ENCODE results near the gene LCN12. TPM values are rescaled to one million over a fixed set of nuclear protein-coding genes. Genes with fewer than 3 reads are reported as not detected.

The LCN12 gene
- total RNA-seq, 6 experiments from 2014 or later = 2.7 to 36.4 (median 20.3) TPM

DNA sequence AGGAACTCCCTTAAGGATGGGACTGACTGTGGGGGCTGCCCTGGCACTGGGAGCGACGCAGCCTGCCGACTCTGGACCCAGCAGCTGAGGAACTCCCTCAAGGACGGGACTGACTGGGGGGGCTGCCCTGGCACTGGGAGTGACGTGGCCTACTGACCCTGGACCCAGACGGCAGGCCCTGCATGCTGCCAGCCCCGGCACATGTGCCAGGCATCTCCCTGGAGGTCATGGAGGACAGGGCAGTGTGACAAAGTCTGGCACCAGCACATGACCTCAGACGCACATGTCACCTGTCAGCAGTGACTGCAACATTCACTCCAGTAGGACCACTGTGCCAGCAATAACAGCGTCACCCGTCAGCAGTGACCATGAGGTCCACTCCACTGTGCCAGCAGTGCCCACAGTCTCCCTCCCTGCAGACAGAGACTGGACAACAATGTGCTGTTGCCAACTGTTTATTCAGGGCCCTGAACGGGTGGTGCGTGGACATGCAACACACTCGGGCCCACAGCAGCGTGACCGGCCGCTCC lies 12.0 kb upstream of the LCN12 start:
- Histone ChIP-seq H3K27me3 (no peaks in the 10 kb centered on the region), H3K27ac (peak overlapping the region; percentile 74 to 98 (median 93)), H3K9me3 (no peaks in the 10 kb centered on the region), H3K4me3 (peak overlapping the region in 1 of 3 donors; percentile 22), H3K4me1 (peaks cover 0 to 51% (median 25%) of the 10 kb centered on the region in 4 donors), H3K36me3 (peaks cover 6 to 24% (median 22%) of the 10 kb centered on the region in 4 donors)
- DNase-seq = peak; percentile 88 to 97 (median 96)
- intact Hi-C loops (cut with DNase I) = loop anchor here (10.0 kb wide), 2 partner anchors 55 to 95 kb away; partner anchors contain the start of genes TRAF2 (in 2 of the 2) and FUT7 (in 1 of the 2)
- peak; percentile 24 for TF ChIP-seq POLR2A (IDR thresholded peaks at IDR 0.05)
- no peak for TF ChIP-seq CTCF (IDR thresholded peaks at IDR 0.05)
- WGBS (ENCODE audit: insufficient coverage, low coverage, low lambda C conversion rate, missing lambda C conversion rate) = no CpG with 5 or more reads among the region's 16 CpGs
- ATAC-seq = peak; percentile 53 to 66 (median 59)

GRCh38 chr9:136940526-136941230 lies 11.4 kb upstream of the LCN12 start:
- peaks cover 6 to 24% (median 22%) of the 10 kb centered on the region in 4 donors for H3K36me3 ChIP-seq
- peaks cover 0 to 51% (median 25%) of the 10 kb centered on the region in 4 donors for H3K4me1 ChIP-seq
- peak overlapping the region; percentile 69 to 98 (median 93) for H3K27ac ChIP-seq
- DNase-seq (peak in 2 of 3 donors; percentile 52 to 63), ATAC-seq (no peak)
- TF ChIP-seq CTCF (IDR thresholded peaks at IDR 0.05) (no peak), POLR2A (IDR thresholded peaks at IDR 0.05) (no peak)
- no peaks in the 10 kb centered on the region for H3K27me3 ChIP-seq
- H3K4me3 ChIP-seq = peak overlapping the region in 1 of 3 donors; percentile 22
- H3K9me3 ChIP-seq = no peaks in the 10 kb centered on the region
- intact Hi-C loops (cut with DNase I) = loop anchor here in 1 of 2 donors (10.0 kb wide), 2 partner anchors 56 to 94 kb away; partner anchors contain the start of genes FUT7 and TRAF2
- 90% methylated on average over 8 of the region's 42 CpGs for WGBS (ENCODE audit: insufficient coverage, low coverage, low lambda C conversion rate, missing lambda C conversion rate)

DNA sequence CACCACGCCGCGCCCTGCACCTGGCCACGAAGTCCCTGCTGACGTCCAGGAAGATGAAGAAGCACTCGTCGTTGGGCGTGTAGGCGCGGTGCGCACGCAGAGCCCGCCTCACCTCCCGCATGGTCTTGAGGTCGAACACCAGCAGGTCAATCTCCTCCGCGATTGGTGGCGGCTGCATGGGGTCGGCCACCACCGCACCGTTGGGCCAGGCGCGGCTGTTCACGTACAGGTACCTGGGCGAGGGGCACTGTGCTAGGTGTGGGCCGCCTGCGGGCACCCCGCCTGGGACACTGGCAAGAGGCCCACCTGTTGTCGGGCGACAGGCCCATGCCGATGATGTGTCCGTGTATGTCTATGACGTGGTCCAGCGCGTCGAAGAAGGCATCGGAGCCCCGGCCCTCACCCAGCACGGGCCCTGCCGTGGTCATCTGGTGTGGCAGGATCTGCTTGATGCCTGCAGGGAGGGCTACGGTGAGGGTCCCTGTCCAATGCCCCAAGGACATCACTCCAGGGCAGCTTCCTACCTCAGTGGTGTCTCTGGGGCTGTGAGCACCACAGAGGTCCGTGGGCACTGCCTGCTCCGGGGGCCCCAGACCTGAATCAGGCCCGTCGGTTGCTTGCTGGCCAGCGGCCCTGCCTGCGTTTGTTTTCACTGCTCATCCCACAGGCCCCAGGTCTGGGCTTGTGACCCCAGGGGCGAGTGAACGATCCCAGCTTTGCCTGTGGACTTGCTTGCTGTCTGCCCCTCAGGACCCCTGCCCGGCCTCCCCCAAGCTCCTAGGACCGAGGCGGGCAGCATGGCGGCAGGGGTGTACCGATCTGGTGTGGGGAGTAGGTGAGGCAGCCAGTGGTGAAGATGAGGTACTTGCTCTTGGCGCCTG lies 10.6 kb upstream of the LCN12 start:
- TF ChIP-seq CTCF (IDR thresholded peaks at IDR 0.05) = no peak
- no peak for TF ChIP-seq POLR2A (IDR thresholded peaks at IDR 0.05)

More for the DNA sequence above, 10.6 kb upstream of the LCN12 start:
- Histone ChIP-seq H3K9me3 (no peaks in the 10 kb centered on the region), H3K4me3 (no peak overlapping the region), H3K36me3 (peaks cover 6 to 24% (median 22%) of the 10 kb centered on the region in 4 donors), H3K27me3 (no peaks in the 10 kb centered on the region), H3K4me1 (peaks cover 0 to 51% (median 25%) of the 10 kb centered on the region in 4 donors), H3K27ac (peak overlapping the region in 1 of 3 donors; percentile 98)
- intact Hi-C loops (cut with DNase I) = loop anchor here in 1 of 2 donors (10.0 kb wide), 2 partner anchors 57 to 93 kb away; partner anchors contain the start of genes FUT7 and TRAF2
- DNase-seq (peak in 2 of 3 donors; percentile 54 to 57), ATAC-seq (no peak)
- WGBS (ENCODE audit: insufficient coverage, low coverage, low lambda C conversion rate, missing lambda C conversion rate) = no CpG with 5 or more reads among the region's 55 CpGs

All from right lobe of liver (tissue), 6 donors.